GM12878 (cell line): ENCODE data around the gene ATXN1.

Experiments used
- EZH2 ChIP-seq: IDR thresholded peaks from 2 replicates; pipeline ENCODE4 v1.6.1; 2012; ENCODE audit warnings: low read depth, mild to moderate bottlenecking, control low read depth, inconsistent platforms, low read length, borderline replicate concordance; ENCODE audit not compliant: control insufficient read depth
- FOS ChIP-seq: IDR thresholded peaks from 3 replicates; pipeline ENCODE4 v1.6.1; 2011; ENCODE audit warnings: borderline replicate concordance; ENCODE audit not compliant: insufficient read length; ENCODE audit errors: extremely low read depth
- FOXK2 ChIP-seq: fragments of 450-650 bp; IDR thresholded peaks from 2 replicates; pipeline ENCODE4 v1.6.1; 2017; ENCODE audit warnings: mild to moderate bottlenecking, moderate library complexity
- ZBTB33 ChIP-seq: fragments of 450-650 bp; IDR thresholded peaks from 2 replicates; pipeline ENCODE4 v1.6.1; 2017; ENCODE audit warnings: mild to moderate bottlenecking
- TF ChIP-seq, protein P1 (sequence below), 3 experiments: IDR thresholded peaks in 2 of 3; conservative IDR thresholded peaks in 1 of 3; 2 replicates each; pipeline ENCODE4 v1.5.1; 2011; ENCODE audit warnings: low read depth in 3 of 3, low read length in 3 of 3, mild to moderate bottlenecking in 3 of 3, control low read depth in 2 of 3, moderate library complexity in 2 of 3, inconsistent platforms in 1 of 3, mixed read lengths in 1 of 3; ENCODE audit not compliant: control insufficient read depth in 2 of 3, insufficient read depth in 1 of 3; ENCODE audit errors: extremely low read depth in 1 of 3

DNA sequence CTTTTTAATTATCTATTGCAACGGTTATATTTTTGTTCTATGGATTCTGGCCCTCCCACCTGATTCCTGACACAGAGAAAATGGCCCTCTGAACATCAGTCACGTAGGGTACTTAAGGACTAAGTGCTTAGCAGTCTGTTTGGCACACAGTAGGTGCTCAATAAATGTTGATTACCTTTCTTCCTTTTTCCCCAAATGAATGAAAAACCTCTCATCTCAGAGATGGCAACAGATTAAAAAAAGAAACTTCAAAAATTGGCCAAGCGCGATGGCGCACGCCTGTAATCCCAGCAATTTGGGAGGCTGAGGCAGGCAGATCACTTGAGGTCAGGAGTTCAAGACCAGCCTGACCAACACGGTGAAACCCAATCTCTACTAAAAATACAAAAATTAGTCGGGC is 31.5 kb downstream of the ATXN1 start:
- TF ChIP-seq, protein P1, sequence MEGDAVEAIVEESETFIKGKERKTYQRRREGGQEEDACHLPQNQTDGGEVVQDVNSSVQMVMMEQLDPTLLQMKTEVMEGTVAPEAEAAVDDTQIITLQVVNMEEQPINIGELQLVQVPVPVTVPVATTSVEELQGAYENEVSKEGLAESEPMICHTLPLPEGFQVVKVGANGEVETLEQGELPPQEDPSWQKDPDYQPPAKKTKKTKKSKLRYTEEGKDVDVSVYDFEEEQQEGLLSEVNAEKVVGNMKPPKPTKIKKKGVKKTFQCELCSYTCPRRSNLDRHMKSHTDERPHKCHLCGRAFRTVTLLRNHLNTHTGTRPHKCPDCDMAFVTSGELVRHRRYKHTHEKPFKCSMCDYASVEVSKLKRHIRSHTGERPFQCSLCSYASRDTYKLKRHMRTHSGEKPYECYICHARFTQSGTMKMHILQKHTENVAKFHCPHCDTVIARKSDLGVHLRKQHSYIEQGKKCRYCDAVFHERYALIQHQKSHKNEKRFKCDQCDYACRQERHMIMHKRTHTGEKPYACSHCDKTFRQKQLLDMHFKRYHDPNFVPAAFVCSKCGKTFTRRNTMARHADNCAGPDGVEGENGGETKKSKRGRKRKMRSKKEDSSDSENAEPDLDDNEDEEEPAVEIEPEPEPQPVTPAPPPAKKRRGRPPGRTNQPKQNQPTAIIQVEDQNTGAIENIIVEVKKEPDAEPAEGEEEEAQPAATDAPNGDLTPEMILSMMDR (IDR thresholded peaks at IDR 0.05 in 2 of 3, conservative IDR thresholded peaks at IDR 0.05 in 1 of 3; ENCODE audit: control insufficient read depth in 2 of 3, extremely low read depth in 1 of 3, insufficient read depth in 1 of 3, low read depth in 3 of 3, low read length in 3 of 3) = no peak
- TF ChIP-seq FOS (no peak), FOXK2 (no peak), EZH2 (no peak), ZBTB33 (no peak)
